ENCODE measurements around the gene CNTFR.

GRCh38 chr9:34572628-34573027 is 16.9 kb downstream of the CNTFR start:
- no peak for TF ChIP-seq EZH2 (IDR thresholded peaks at IDR 0.05; ENCODE audit: insufficient read depth, poor library complexity, severe bottlenecking)
- no peak for TF ChIP-seq EZH2phosphoT487 (IDR thresholded peaks at IDR 0.05; ENCODE audit: insufficient read depth, low read depth)
